Measurements from ENCODE around the gene INSC.

INSC gene

DNA sequence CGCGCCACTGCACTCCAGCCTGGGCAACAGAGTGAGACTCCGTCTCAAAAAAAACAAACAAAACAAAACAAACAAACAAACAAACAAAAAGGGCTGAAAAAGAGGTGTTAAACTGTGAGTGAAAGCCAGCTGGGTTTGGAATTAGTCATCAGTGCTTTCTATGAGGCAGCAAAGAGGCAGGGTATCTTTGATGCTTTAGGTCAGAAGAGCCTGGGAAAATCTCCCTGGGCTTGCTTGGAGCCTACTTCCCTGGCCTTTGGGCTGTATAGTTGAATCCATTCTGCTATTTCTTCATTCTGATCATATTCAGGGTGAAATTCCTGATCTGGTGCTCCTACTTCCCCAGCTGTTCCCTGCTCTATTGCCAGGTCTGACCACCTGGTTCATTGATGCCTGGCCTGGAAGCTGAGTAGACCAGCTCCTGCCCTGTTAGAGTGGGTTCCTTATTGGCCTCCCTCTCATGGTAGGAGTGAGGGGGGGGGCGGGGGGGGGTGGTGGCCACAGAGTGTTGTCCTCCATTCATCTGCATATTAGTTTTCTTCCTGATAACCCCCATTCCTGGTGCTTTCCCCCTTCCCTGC, 65.6 kb downstream of the INSC start:
- DNase-seq, result no peak

DNA sequence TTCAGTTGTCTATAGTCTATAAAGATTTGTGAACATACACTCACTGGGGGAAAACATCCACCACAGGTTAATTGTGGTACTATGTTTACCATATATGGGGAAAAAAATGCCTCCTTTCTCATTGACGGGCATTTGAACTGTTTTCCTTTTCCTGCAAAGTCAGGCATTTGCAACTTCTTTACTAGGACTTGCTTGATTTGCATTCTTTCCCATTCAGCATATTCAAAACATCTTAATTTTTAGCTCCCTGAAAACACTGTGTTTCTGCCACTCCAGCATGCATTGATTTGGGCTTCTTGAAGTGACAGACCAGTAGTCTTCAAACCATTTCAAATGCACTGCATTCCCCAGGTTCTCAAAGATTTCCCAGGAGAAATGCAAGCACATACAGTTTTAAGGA, 67.6 kb downstream of the INSC start:
- DNase-seq, result no peak

DNA sequence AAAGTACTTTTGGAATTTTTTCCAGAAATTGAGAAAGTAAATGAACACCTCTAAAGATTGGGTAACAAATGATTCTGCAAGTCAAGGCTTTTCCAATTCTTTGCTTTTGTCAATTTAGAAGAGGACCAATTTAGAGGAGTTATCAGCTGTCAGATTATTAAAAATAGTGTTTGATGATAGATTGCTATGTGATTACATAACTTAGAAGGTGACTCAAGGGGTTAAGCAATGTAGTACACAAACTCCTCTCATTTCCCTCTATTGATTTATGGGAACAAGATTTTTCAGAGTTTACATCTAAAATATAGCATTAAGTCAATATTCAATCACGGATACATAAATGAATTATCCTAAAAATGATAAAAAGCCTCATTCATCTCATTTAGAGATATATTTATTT, 70.3 kb downstream of the INSC start:
- DNase-seq, result no peak

GRCh38 chr11:15186146-15186545, 71.4 kb downstream of the INSC start:
- DNase-seq, result no peak

DNA sequence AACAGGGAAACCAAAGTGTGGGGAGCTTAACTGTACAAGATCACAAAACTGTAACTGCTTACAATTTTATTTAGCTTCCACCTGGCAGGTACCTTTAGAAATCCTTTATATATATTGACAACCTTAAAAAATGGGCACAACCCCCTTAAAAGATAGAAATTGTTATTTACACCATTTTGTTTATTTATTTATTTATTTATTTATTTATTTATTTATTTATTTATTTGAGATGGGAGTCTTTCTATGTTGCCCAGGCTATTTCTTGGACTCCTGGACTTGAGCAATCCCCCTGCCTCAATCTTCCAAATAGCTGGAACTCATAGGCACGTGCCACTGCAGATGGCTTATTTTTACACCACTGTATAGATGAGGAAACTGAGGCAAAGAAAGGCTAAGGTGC, 74.5 kb downstream of the INSC start:
- DNase-seq, result no peak

GRCh38 chr11:15189641-15190365, 75.1 kb downstream of the INSC start:
- no peak for DNase-seq

- DNase-seq, result no peak
Observed at GRCh38 chr11:15190611-15191010, 75.9 kb downstream of the INSC start.

- no peak for DNase-seq
Observed at GRCh38 chr11:15192005-15192556, 77.4 kb downstream of the INSC start.

GRCh38 chr11:15194671-15195415, 80.1 kb downstream of the INSC start:
- DNase-seq, result no peak

DNA sequence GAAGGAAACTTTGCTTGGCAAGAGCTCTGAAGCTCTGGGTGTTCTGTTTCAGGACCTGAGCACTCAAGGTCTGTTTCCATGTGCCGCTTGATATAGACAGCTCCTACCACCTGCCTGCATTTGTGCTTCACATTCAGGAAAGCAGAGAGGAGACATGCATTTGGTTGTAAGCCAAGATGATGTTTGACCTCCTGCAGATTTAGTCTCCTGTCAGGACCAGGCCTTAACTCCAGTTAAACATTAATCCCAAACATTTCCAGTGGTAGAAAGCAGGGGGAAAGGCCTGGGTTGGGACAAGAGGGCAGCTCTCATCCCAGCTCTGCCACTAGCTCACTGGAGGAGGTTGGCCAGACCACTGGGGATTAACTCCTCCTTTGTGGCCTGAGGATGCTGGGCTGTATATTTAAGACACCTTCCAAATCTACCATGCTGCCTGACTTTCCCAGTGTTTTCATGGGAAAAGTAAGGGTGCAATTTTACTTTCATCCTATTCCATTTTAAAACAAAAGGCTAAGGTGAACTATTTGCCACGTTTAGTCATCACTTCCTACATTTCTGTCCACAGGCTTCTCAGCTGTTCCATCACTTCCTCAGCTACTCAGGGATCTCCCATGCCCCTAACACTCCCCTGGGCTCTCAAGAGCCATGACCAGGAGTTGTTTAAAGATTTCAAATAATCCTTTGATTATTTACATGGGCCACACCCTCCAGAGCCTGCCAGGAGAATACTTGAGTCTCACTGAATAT, 80.9 kb downstream of the INSC start:
- DNase-seq, result no peak

DNA sequence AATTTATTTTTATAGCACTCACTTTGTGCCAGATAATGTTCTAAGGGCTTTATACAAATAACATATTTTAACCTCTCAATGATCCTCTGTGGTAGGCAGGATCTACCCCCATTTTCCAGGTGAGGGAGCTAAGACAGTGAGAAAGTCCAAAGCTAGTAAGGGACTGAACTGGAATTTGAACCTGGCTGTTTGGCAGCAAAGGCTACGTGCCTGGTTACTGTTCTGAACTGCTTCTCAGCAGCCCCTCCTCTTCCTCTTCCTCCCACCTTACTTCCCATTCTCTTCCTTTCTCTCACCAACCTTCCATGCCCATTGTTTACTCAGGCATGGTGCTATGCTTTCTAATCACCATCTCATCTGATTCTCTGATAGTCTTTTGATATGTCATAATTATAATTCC, 82.0 kb downstream of the INSC start:
- DNase-seq, result no peak

GRCh38 chr11:15197696-15198095, 83.0 kb downstream of the INSC start:
- DNase-seq, result peak in 1 of 56 donors; percentile 12

- DNase-seq, result no peak
Observed at GRCh38 chr11:15198284-15198683, 83.6 kb downstream of the INSC start.

DNA sequence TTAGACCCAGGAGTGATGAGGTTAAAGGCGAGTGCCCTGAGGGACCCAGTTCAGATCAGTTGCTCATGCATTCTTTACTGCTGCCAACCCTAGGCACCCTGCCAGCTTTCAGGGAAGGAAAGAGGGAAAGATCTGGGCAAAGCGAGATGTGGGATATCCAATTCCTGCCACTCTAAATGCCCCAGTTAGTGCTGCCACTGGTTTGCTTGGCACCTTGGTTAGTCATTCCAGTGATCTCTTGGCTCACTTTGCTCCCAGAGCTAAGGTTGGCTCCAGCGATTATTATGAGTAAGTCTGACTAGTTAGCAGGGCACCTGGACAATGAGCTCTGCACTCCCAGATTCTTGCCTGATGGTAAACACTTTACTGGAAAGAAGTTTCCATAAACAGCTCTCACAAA, 85.0 kb downstream of the INSC start:
- DNase-seq, result peak in 7 of 56 donors; percentile 4 to 37 (median 8)

DNA sequence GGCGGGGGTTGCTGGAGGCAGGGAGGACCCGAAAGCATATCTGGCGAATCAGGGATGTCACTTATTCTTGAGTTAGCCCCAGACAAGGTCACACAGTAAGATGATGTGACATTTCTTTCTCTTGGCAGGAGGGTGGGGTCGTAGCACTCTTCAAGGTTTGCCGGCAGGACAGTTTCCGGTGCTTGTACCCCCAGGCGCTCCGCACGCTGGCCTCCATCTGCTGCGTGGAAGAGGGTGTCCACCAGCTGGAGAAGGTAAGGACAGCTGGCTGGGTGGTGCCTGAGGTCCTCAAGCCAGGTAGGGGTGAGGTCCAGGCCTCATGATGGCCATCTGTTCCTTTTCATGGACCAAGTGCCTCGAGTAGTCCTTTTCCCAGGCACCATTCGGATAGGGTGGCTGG, 86.0 kb downstream of the INSC start:
- no peak for DNase-seq

DNA sequence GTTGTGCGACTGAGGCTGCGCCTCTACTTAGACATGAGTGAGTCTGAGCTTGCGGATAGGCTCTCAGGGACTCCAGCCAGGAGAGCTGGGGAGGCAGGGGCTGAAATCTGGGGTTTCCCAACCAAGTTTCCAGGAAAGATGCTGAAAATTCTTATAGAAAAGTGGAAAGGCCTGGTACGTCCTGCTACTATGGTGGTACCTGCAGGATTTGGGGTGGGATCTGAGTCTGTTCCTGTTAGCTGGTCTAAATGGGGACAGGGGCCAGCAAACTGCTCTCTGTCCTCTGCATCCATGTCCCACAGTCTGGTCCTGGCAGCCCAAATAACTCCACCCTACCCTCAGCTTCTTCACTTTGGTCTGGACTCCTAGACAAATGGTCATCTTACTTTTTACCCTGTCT, 86.9 kb downstream of the INSC start:
- DNase-seq, result no peak

GRCh38 chr11:15202626-15203025, 87.9 kb downstream of the INSC start:
- no peak for DNase-seq

DNA sequence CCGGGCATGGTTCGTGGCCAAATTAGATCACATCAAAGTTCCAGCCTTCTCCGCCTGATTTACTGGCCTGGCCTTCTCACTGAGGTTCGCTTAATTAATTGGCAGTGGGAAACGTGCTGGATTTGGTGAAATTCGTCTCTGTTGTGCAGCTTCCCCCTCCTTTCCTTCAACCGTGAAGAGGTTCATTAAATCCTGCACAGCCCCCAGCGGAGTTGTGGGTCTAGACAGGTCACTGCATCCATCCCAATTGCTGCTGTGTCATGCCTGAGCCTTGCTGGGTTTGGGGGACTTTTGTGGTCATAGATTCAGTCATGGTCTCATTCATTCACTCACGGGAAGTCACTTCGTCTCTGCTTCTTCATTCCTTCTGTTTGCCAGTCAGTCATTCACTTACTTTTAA, 90.0 kb downstream of the INSC start:
- DNase-seq, result no peak

- no peak for DNase-seq
Observed at GRCh38 chr11:15206791-15207190, 92.1 kb downstream of the INSC start.

GRCh38 chr11:15208378-15209222, 93.9 kb downstream of the INSC start:
- DNase-seq, result peak in 52 of 56 donors; percentile 12 to 83 (median 46)

DNA sequence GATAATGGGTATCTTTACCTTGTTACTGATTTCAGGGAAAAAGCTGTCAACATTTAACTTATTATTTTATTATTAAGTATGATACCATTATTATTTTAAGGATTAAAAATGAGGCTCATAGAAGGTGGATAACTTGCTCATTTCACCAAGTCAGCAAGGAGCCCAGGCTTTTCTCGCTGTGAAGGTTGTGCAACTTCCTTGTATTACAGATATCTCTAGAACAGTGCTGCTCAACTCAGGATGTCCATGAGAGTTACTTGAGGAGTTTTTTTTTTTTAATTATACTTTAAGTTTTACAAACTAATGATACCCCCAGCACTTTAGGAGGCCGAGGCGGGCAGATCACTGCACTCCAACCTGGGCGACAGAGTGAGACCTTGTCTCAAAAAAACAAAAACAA, 98.2 kb downstream of the INSC start:
- DNase-seq, result no peak
